HT-29 (cell line): Measurements from ENCODE around the gene CDH4. TPM values are rescaled to one million over a fixed set of nuclear protein-coding genes. Genes with fewer than 3 reads are reported as not detected.
"Not testable (repeated sequence)": the region's sequence is repeated elsewhere in the genome, so short reads cannot be mapped to it uniquely, and the experiment has no call there.

ENCODE experiments used
- DNase-seq: peaks from one replicate; pipeline ENCODE4 v3.0.0-alpha.2; 2015; ENCODE audit warnings: low spot score
- total RNA-seq: library from RNA; depleted of rRNA; stranded (reverse); fragments of >200 nt; shearing (Covaris generic); gene quantifications from 2 replicates; pipeline ENCODE4 v1.2.3, GENCODE V29; 2014

Gene CDH4
- total RNA-seq, 1 experiment from 2014 or later = not detected

DNA sequence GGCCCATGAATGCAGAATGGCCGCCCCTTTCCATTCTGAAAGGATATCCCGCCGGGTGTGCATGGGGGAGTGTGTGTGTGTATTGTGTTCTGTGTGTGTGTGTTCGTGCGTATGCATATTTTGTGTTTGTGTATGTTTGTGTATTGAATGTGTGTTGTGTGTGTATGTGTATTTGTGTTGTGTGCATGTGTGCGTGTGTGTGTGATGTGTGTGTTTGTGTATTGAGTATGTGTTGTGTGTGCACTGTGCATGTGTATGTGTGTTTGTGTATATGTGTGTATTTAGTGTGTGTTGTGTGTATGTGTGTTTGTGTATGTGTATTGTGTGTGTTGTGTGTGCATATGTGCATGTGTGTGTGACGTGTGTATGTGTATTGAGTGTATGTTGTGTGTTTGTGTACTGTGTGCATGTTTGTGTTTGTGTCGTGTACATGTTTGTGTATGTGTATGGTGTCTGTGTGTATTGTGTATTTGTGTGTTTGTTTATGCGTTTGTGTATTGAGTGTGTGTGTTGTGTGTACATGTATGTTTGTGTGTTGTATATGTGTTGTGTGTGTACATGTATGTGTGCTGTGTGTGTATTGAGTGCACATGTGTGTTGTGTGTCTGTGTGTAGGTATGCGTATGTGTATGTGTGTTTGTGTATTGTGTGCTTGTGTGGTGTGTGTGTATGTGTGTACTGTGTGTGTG lies 587.3 kb downstream of the CDH4 start:
- no peak for DNase-seq

DNA sequence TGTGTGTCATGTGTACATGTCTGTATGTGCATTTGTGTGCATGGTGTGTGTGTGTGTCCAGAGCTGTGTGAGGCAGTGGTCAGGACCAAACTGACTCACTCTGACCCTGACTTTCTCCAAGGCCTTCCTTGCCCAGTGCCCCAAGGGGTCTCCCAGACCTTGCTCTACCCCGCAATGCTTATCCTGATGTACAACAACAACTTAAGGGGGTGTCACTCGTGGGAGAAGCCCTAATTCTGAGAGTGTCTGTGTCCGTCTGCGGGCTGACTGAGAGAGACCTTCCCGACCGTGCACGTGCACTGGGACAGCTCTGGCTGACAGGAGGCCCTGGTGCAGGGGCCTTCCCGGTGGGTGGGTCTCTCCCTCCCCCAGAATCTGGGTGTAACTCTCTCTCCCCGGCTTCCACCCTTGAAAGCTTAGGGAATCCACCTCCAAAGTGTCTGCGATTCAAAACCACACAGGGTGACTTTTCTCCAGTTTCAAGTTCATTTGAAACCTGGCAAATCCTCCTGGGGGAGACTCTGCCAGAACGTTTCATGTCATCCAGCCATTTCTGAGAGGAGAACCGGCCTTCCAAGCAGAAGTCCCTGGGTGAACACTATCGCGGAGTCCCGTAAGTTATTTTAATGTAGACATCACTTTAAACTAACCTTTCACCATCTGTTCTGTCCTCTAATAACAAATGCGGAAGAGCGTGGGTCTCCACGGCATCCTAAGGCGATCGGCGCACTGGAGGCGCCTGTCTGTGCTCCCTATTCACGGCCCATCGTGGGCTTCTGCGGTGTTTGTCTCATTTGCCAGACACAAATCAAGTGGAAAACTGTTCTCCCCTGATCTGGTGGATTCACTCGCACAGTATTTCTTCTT lies 588.1 kb downstream of the CDH4 start:
- DNase-seq = no peak

DNA sequence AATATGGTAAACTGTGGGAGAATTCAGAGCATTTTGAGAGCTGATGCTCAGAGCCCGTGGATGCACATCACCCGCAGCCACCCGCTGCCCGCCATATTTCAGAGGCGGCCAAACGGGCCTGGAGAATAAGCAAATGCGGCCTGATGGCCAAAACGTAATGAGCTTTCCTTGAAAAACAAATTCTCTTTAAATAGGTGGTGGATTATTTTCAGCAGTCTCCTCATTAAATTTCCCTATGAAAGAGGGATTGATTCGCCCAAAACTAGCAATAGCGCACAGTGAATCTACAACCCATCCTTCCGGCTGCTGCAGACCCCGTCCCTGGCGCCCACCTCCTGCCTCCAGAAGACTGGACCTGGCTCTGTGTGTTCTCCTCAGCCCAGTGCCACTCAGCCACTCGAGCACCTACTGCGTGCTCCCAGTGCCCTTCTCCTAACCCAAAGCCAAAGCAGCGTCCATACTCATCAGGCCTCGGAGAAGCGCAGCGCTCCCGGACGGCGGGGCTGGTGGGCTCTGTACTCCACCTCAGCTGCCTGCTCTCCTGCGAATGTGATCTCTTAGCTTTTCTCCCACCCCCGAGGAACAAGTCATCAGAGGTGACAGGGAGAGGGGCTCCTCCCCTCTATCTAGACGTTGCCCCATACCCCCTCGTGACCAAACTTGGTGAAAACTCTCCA lies 588.9 kb downstream of the CDH4 start:
- no peak for DNase-seq

DNA sequence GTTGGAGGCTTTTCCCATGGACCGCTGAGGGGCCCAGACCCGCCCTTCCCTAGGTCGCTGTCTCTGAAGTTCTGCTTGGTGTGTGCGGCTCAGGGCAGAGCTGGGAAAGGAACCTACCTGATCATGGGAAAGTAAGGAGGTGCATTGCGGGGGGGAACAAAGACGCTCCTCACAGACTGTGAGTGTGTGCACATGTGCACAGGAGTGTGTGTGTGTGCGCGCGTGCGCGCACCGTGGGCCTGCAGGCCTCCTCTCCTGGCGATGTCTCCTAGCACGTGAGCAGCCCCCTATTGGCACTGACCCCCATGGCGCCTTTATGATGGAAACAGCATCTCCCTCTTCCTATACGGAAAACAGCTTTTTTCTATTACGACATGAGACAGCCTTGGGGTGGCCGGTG lies 589.5 kb downstream of the CDH4 start:
- DNase-seq = no peak

DNA sequence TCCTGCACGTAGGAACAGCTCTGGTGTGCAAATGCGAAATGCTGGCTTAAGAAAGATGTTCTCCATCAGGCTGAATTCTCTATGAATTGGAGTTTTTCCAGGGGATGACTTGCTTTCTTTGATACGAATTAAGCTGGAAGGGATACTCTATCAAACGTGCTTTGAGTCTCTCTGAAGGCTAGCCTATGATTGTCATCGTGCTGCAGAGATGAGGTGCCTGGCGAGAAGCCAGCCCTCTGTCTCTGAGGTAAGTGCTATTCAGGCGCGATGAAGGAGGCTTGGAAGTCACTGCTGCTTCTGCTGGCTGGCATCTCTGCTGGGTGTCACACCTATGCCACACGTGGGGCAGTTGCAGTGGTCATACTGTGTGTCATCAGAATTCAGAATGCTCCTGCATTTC lies 589.9 kb downstream of the CDH4 start:
- DNase-seq = no peak

DNA sequence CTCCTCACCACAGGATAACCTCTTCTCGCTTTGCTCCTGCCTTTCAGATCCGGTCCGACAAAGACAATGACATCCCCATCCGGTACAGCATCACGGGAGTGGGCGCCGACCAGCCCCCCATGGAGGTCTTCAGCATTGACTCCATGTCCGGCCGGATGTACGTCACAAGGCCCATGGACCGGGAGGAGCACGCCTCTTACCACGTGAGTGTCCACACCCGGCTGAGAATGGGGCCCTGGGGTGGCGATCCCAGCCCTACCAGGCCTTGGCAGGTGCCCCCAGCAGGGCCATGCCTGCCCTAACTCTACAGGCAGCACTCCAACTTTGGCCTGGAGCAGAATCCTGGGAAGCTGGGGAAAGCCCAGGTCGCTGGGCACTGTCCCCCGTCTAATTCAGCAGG lies 592.6 kb downstream of the CDH4 start:
- no peak for DNase-seq

DNA sequence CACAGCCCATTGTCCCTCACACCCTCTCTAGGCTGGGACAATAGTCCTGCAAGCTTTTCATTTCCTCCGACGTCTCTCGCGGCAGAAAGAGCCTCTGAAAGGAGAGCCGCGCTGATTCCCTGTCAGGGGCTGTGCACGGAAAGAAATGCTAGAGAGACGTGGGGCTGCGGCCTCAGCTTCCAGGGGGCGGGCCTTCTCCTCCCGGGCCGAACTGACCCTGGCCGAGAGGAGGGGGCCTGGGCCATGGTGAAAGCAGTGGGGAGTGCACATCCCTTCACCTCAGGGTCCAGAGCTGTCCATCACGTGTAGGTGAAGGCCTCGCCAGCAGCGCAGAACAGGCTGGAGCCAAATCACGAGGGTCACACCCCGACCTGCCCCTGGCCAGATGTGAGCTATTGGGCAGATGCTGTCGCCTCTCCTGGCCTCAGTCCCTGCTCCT lies 593.2 kb downstream of the CDH4 start:
- DNase-seq = no peak

DNA sequence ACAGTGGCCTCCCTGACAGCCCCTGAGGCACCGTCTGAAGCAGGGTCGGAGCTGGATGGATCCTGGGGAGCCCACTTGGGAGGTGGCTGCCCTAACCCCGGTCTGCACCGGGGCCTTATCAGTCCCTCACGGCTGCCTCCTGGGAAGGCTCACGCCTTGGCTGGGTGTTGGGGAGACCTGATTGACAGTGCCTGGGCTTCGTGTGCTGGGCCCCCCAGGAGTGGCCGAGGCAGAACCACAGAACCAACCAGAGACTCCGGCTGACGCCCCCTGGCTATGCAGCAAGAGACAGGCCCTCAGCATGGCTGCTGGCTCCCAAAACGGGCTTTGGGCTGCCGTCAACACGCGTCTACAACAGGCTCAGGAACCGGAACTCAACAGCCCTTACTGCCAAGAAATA lies 594.0 kb downstream of the CDH4 start:
- DNase-seq = no peak

DNA sequence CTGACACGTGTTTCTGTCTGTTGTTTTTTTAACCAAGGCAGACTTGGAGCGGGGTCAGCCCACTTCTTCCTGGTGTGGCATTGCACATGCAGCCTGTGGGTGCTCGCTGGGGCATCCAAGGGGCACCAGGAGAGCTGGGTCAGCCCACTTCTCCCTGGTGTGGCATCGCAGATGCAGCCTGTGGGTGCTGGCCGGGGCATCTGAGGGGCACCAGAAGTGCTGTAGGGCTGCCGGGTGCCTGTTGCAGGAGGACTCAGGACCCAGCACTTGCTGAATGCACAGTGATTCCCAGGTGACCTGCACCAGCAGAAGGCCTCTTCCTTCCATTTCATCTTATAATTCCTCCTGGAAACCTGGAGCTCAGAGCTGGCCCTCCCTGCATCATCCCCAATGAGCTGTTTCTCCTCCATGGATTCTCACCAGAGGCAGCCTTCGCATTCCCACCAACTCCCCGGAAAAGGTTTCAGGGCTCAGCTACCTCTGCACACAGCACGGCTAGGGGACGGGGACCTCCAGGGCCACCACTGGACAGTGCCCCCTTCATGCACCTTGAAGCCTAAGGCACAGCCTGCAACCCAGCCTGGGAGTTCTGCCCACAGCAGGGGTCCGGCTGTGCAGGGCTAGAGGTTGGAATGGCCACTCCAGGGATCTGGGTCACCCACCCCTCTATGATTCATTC lies 594.8 kb downstream of the CDH4 start:
- DNase-seq = no peak

DNA sequence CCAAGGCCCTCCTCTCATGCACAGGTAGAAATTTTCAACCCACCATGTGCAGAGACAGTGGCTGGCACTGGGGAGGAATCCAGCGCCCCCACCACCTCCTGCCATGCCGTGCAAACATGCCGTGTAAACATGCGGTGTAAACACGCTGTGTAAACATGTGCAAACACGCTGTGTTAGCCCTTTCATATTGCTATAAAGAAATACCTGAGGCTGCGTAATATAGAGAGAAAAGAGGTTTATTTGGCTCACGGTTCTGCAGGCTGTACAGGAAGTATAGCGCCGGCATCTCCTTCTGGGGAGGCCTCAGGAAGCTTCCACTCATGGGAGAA lies 595.3 kb downstream of the CDH4 start:
- DNase-seq = no peak

DNA sequence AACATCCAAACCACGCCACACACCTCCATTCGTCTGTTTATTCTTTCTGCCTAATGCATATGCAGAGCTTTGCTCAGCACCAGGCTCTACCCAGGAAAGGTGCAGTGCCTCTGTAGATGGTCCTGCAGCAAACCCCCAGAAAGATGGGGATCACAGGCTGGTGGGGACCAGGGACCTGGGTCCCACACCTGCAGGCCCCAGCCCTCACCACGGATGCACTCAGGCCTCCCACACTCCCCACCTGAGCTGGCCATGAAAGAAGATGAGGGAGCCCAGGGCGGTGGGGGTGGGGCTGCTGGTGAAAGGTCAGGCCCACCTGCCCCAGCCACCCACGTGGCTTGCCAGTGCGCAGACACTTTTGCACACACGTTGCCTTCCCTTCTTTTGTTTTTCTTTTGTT lies 595.9 kb downstream of the CDH4 start:
- DNase-seq = no peak

DNA sequence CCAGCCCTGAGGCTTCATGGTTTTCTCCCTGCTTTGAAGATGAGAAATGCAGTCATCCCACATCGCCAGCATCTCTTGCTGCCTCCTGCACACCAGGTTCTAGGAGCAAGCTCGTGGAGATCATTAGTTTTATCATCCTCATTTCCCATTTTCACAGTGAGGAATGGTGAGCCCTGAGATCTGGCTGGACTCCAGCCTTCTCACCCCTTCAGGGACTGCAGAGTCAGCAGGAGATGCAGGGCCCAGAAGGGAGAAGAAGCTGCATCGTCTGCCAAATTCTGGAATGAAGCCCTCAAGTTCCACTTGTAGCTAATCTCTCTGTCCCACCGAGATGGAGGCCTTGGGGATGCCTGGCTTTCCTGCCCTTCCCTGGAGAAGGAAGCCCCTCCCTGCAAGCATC lies 596.8 kb downstream of the CDH4 start:
- DNase-seq = no peak

DNA sequence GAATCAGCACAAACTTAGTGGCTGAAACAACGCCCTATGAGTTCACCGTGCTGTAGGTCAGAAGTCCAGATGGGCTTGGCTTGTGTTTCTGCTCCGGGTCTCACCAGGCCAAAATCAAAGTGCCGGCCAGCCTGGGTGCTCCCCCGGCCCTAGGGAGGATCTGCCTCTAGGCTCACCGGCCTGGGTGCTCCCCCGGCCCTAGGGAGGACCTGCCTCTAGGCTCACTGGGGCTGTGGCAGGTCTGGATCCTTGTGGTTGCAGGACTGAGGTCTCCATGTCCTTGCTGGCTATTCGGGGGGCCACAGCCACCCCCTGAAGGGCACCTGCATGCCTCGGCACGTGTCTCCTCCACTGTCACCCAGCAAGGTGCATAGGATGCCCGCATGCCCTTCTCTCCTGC lies 597.3 kb downstream of the CDH4 start:
- DNase-seq = no peak

DNA sequence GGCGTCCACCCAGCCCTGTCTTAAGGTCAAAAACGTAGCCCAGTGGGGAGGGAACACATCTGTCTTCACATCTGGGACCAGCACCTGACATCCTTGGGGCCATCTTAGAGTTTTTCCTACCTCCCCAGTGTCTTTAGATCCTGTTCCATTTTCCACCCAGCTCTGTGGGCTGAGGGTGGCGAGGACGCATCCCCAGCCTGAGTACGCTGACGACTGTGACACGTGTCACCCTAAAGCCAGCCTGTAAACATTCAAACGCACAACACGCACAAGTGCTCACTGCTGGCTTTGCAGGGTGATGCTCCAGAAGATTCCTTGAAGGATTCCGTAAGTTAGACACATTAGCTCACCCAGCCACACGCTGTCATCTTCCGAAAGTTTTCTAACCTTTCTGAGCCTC lies 597.8 kb downstream of the CDH4 start:
- DNase-seq = no peak

DNA sequence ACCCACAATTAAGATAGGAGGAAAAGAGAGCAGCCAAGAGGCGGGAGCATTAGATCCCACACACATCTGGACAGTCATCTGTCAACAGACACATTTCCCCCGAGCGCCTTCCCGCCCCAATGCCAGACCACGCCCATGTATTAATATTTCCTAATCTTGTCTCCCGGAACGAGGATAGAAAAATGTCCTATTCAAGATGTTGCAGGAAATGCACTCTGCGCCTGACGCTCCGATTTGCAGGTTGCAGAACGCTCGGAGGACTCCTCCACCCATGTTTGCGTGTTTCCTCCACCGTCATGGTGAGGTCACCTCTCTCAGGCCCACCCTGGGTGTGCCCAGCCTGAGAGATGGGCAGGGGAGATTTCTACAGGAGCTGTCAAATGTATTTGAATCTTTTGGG lies 598.4 kb downstream of the CDH4 start:
- DNase-seq = no peak

DNA sequence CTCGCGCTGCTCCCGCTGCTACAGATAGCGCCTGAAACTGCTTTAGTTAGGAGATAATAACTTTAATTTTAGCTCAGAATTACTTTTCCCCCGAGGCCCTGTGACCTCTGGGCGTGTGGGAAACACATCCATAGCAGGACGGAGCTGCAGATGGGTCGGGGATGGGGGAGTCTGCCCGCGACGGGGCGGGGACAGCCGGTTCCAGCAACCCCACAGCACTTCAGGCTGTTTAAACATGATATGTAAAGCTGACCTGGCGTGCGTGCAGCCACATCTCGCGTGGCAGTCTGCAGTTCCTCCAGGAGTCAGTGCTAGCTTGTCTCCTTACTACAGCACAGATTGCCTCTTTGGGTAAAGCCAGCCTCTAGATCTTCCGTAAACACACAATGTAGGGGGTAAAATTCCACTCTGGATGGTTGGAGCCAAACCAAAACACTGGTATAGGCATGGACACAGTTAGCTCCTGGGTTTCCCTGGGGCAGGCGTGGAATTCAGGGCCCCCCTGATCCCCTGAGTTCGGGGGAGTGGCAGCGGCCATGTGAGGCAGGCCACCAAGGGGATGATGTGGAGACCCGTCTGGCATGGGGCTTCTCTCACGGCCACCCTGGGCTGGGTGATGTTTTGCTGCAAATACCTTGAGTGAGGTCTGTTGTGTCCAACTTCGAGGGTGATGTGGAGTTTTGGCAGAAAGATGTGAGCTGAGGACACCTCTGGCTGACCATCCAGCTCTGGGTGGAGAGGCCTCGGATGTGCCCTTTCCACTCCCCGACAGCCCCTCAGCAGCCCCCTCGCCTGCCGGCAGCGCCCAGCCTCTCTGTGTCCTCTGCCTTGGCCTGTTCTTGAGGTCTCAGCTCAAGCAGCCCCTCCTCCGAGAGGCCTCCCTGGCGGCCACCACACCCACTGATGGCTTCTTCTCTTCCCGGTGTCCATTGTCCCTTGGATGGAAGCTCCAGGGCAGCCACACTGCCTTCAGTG lies 599.2 kb downstream of the CDH4 start:
- DNase-seq = no peak

DNA sequence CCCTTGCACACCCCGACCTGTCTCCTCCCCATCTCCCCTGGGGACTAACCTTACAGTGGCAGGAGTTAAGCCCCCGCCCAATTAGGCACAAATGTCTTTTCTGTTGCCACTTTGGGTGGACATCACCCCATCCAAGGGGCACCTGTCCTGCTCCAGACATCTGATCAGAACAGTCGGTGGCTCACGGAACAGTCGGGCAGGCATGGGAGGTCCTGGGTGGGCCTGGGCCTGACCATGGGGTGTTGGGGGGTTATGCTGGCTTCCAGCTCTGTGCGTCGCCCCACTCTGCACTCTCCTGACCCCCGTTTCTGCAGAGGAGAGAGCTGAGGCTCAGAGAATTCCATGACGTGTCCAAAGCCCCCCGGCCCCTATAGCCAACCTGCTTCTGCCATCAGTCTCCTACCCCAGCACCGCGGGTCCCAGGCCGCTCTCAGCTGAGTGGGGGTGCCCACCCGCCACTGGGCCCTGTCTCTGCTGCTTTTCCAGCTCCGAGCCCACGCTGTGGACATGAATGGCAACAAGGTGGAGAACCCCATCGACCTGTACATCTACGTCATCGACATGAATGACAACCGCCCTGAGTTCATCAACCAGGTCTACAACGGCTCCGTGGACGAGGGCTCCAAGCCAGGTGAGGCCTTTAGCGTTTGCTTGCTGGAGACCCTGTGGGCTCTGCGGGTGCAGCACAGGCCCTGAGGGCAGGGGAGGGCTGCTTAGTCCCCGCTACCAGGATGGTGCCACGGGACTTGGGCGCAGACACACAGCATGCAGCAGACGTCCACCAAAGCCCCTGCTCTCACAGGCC lies 600.4 kb downstream of the CDH4 start:
- DNase-seq = no peak

DNA sequence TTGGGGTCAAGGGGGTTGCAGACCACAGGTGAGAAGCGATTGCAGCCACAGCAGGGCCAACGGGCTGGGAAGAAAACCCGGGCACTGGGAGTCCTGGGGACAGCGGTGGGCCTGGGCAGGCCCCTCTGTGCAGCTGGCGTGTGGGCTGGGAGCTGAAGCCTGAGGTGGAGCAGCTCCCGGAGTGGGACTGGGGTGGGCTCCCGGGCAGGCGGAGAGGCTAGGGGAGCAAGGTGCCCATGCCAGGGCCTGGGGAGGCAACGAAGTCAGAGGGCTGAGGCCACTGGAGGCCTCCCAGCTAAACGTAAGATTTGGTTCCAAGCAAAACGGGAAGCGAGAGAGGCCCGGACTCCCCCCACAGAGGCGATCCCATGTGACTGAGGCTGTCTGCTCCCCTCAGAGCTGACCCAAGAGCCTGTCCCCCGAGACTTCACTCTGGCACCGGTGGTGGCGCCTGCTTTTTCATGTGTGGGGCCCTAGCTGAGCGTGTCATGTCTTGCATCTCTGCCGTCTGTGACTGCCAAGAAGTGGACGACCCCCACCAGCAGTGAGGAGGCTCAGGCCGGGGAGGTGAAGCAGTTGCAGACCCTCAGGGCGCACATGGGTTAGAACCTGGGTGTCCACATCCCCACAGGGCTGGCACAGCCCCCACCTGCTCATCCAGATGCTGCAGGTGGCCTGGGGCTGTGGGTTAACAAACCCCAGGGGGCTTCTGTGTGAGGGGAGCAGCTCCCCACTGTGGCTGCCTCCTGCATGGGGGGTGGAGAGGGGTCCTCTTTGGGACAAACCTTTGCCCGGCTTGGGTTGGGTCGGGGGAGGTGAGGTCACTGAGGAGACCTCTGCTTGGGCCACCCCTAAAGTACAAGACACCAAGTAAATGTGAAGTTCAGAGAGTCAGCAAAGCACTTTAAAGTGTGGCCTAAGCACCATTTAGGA lies 601.3 kb downstream of the CDH4 start:
- DNase-seq = no peak

DNA sequence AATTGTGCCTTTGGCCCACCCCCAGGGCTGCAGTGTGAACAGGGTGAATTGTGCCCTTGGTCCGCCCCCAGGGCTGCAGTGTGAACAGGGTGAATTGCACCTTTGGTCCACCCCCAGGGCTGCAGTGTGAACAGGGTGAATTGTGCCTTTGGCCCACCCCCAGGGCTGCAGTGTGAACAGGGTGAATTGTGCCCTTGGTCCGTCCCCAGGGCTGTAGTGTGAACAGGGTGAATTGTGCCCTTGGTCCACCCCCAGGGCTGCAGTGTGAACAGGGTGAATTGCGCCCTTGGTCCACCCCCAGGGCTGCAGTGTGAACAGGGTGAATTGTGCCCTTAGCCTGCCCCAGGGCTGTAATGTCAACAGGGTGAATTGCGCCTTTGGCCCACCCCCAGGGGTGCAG lies 602.5 kb downstream of the CDH4 start:
- not testable (repeated sequence) for DNase-seq
